KMS-11 (cell line): ENCODE data around the gene CDH22.

Experiments used
- H2AFZ ChIP-seq: fragments of 200-600 bp; sonication (generic); 2 replicates; pipeline ENCODE4 v1.6.1; 2016; ENCODE audit warnings: antibody characterized with exemption, mixed run types, low read depth
- H3K27ac ChIP-seq: fragments of 200-600 bp; sonication (generic); 2 replicates; pipeline ENCODE4 v1.6.1; 2016; ENCODE audit warnings: mild to moderate bottlenecking, mixed run types
- H3K27me3 ChIP-seq: fragments of 200-600 bp; sonication (generic); 2 replicates; pipeline ENCODE4 v1.6.1; 2017; ENCODE audit warnings: mild to moderate bottlenecking, low read depth, mixed run types, moderate library complexity; ENCODE audit not compliant: insufficient read depth
- H3K36me3 ChIP-seq: fragments of 200-600 bp; sonication (generic); 2 replicates; pipeline ENCODE4 v1.6.1; 2017; ENCODE audit warnings: mild to moderate bottlenecking, mixed run types; ENCODE audit not compliant: insufficient read depth
- H3K4me1 ChIP-seq: fragments of 200-600 bp; sonication (generic); 2 replicates; pipeline ENCODE4 v1.6.1; 2016; ENCODE audit warnings: mild to moderate bottlenecking, low read depth, mixed run types; ENCODE audit not compliant: poor library complexity, severe bottlenecking
- H3K4me2 ChIP-seq: fragments of 200-600 bp; sonication (generic); 2 replicates; pipeline ENCODE4 v1.7.0; 2016; ENCODE audit warnings: mild to moderate bottlenecking, mixed run types
- H3K4me3 ChIP-seq: fragments of 200-600 bp; sonication (generic); IDR thresholded peaks from 2 replicates; pipeline ENCODE4 v1.6.1; 2017; ENCODE audit warnings: low read depth, low read length, mixed read lengths; ENCODE audit not compliant: insufficient read depth
- H3K79me2 ChIP-seq: fragments of 200-600 bp; sonication (generic); 2 replicates; pipeline ENCODE4 v1.6.1; 2016; ENCODE audit warnings: low read depth, mixed run types; ENCODE audit not compliant: insufficient read depth
- H3K9ac ChIP-seq: fragments of 200-600 bp; sonication (generic); 2 replicates; pipeline ENCODE4 v1.6.1; 2016; ENCODE audit warnings: mild to moderate bottlenecking, mixed run types
- H4K20me1 ChIP-seq: fragments of 200-600 bp; sonication (generic); 2 replicates; pipeline ENCODE4 v1.6.1; 2016; ENCODE audit warnings: mild to moderate bottlenecking, mixed run types; ENCODE audit not compliant: insufficient read depth
- TF ChIP-seq, protein P1 (sequence below): fragments of 200-600 bp; sonication (generic); conservative IDR thresholded peaks from 2 replicates; pipeline ENCODE4 v1.6.1; 2017; ENCODE audit warnings: low read depth, mild to moderate bottlenecking, antibody characterized with exemption, low read length, moderate library complexity, mixed read lengths

CDH22 gene

DNA sequence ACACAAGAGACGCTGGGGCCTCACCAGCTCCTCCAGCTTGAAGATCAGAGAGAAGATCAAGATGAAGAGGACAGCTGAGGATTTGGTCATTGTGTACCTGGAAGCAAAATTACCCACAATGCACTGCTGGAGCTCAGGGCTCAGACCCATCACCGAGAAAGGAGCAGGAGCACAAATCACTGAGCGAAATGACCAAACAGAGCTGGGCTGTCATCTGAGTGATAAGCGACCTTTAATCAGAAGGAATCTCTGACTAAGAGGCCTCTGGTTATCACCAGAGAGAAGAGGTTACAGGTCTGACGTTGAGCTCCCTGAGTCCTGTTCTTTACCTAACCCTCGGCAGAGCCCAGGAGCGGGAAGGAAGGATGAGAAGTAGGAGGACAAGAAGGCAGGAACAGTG, 47.5 kb upstream of the CDH22 start:
- no peaks in the 10 kb centered on the region for H3K27me3 ChIP-seq
- no peaks in the 10 kb centered on the region for H4K20me1 ChIP-seq
- H3K27ac ChIP-seq, result no peak overlapping the region
- no peak overlapping the region for H3K4me2 ChIP-seq
- peaks cover 16% of the 10 kb centered on the region for H3K4me1 ChIP-seq
- H3K4me3 ChIP-seq, result no peak overlapping the region
- H2AFZ ChIP-seq, result no peak overlapping the region
- H3K9ac ChIP-seq, result no peak overlapping the region
- TF ChIP-seq, protein P1, sequence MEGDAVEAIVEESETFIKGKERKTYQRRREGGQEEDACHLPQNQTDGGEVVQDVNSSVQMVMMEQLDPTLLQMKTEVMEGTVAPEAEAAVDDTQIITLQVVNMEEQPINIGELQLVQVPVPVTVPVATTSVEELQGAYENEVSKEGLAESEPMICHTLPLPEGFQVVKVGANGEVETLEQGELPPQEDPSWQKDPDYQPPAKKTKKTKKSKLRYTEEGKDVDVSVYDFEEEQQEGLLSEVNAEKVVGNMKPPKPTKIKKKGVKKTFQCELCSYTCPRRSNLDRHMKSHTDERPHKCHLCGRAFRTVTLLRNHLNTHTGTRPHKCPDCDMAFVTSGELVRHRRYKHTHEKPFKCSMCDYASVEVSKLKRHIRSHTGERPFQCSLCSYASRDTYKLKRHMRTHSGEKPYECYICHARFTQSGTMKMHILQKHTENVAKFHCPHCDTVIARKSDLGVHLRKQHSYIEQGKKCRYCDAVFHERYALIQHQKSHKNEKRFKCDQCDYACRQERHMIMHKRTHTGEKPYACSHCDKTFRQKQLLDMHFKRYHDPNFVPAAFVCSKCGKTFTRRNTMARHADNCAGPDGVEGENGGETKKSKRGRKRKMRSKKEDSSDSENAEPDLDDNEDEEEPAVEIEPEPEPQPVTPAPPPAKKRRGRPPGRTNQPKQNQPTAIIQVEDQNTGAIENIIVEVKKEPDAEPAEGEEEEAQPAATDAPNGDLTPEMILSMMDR, result no peak
- peaks cover 3% of the 10 kb centered on the region; the same call in 1 of the 2 replicates for H3K36me3 ChIP-seq
- H3K79me2 ChIP-seq, result peaks cover 10% of the 10 kb centered on the region

DNA sequence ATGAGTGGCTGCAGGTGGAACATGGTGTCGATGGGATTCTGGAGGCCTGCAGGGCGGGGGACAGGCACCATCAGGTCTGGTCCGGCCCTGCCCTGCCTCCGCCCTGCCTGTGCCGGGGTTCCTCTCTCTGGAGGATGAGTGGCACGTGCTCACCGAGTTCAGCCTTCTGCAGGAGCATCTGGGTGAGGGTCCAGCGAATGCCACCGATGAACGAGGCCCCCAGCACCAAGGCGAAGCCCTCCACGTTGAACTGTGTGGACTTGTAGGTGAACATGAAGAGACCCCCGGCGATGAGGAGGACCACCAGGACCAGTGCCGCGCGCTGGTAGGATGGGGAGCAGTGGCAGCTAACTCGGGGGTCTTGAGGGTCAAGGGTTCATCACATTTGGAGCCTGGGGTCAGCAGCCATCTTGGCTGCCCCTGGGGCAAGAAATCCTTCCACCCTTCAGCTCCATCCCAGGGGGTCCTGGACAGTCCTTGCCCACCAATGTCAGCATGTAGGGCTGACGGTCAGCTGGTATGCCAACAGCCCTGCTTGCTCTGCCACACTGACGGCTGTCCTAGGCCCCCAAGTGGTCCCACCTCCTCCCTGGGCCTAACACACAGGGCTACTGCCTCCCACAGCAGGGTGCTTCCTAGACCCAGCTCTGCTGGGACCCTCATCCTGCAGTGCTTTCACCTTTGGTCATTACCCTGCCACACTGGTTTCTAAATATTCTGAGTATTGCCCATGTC, 46.8 kb upstream of the CDH22 start:
- Histone ChIP-seq H3K4me3 (no peak overlapping the region), H2AFZ (no peak overlapping the region), H3K4me1 (peaks cover 23% of the 10 kb centered on the region), H4K20me1 (no peaks in the 10 kb centered on the region), H3K27me3 (no peaks in the 10 kb centered on the region), H3K36me3 (peaks cover 3% of the 10 kb centered on the region; the same call in 1 of the 2 replicates), H3K4me2 (no peak overlapping the region), H3K9ac (no peak overlapping the region), H3K79me2 (peaks cover 6% of the 10 kb centered on the region), H3K27ac (no peak overlapping the region)
- TF ChIP-seq, protein P1, result no peak

DNA sequence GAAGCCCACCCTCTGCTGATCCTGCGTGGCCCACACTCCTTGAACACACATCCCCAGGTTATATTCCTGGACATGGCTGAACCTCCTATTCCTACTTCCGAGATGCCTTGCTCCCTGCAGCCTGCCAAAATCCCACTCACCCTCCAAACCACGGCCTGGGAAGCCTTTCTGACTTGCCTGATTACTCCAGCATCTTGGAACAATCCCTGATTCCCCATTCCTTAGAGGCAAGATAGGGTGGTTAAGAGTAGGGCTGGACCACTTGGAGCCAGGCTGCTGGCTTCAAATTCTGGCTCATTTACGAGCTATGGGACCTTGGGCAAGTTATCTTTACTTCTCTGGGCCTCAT, 45.9 kb upstream of the CDH22 start:
- H3K4me3 ChIP-seq, result no peak overlapping the region
- no peak overlapping the region for H2AFZ ChIP-seq
- H3K4me1 ChIP-seq, result peaks cover 32% of the 10 kb centered on the region
- H3K4me2 ChIP-seq, result no peak overlapping the region
- H3K79me2 ChIP-seq, result no peaks in the 10 kb centered on the region
- H3K27ac ChIP-seq, result no peak overlapping the region
- no peaks in the 10 kb centered on the region for H4K20me1 ChIP-seq
- H3K27me3 ChIP-seq, result no peaks in the 10 kb centered on the region
- no peak overlapping the region for H3K9ac ChIP-seq
- peaks cover 3% of the 10 kb centered on the region; the same call in 1 of the 2 replicates for H3K36me3 ChIP-seq
- TF ChIP-seq, protein P1, result no peak

DNA sequence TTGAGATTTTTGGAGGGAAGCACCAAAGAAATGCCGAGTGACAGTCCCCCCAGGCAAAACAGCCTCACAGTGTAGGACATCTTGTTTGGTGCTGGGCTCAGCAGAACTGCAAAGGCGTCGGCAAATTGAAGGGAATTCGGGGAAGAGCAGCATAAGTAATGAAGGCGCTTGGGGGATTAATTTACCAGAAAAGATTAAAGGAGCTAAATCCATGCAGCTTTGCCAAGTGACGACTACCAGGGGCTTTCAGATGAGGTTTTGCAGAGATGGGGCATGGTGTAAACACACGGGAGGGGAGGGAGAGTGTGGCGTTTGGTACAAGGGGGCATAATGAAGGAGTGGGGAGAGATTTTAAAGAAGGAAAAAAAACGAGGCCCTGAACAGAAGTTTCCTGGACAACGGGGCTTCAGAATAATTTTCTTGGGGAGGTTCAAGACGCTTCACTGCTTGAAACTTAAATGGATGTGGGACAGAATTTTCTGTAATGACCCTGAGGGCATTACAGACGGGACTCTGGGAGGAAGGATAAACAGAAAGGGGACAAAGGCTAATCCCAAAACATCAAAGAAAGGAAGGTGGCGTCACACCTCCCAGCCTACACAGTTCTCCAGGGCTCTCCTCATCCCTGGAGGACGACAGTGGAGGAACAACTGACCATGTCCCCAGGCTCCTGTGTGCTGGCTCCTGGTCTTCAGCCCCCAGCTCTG, 45.4 kb upstream of the CDH22 start:
- H3K4me3 ChIP-seq, result no peak overlapping the region
- H3K27ac ChIP-seq, result no peak overlapping the region
- no peak overlapping the region for H2AFZ ChIP-seq
- H3K4me1 ChIP-seq, result peaks cover 38% of the 10 kb centered on the region
- TF ChIP-seq, protein P1, result no peak
- no peak overlapping the region for H3K4me2 ChIP-seq
- peaks cover 3% of the 10 kb centered on the region; the same call in 1 of the 2 replicates for H3K36me3 ChIP-seq
- H3K79me2 ChIP-seq, result no peaks in the 10 kb centered on the region
- no peak overlapping the region for H3K9ac ChIP-seq
- no peaks in the 10 kb centered on the region for H3K27me3 ChIP-seq
- H4K20me1 ChIP-seq, result no peaks in the 10 kb centered on the region
